Gastrocnemius medialis (tissue), 4 donors: ENCODE measurements around the gene ADAMTS2.

Experiments used
- CTCF ChIP-seq, 5 experiments: fragments of 450-650 bp in 3 of 5; fragments of 200-600 bp in 2 of 5; sonication (generic) in 2 of 5; IDR thresholded peaks in 4 of 5; conservative IDR thresholded peaks in 1 of 5; 1 replicate in 4 of 5; 2 replicates in 1 of 5; pipeline ENCODE4 v1.5.1; 2016 to 2019; ENCODE audit warnings: antibody characterized with exemption in 5 of 5, mild to moderate bottlenecking in 3 of 5, moderate library complexity in 3 of 5
- POLR2A ChIP-seq, 2 donors: fragments of 450-650 bp; IDR thresholded peaks; one replicate each; pipeline ENCODE4 v1.6.1; 2017; ENCODE audit warnings: antibody characterized with exemption in 2 of 2, mild to moderate bottlenecking in 2 of 2, moderate library complexity in 2 of 2

DNA sequence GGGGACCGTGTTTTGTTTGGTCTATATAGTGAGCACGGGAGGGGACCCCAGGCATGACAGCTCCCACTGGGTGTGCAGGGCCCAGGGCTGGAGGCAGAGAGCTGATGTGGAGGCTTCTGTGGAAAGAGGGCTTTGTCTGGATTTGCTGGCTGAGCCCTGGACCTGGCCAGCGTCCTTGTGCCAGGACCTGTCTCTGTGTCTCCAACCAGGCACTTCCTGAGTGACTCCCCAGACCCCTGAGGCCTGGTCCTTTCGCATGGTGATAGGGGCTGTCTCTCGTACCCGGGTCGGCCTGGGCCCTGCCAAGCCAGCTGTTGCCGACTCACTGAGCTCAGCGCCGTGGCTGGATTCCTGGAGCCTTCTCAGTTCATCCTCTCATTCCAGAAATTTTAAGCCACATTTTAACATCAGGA lies 77.6 kb downstream of the ADAMTS2 start:
- TF ChIP-seq POLR2A (IDR thresholded peaks at IDR 0.05) (no peak), CTCF (IDR thresholded peaks at IDR 0.05 in 4 of 5, conservative IDR thresholded peaks at IDR 0.05 in 1 of 5) (no peak)
